IPS-20b (cell line): ENCODE data around the gene CATSPERD.
"Not testable (repeated sequence)": the region's sequence is repeated elsewhere in the genome, so short reads cannot be mapped to it uniquely, and the experiment has no call there.

Experiments used
- H3K27ac ChIP-seq: one replicate; pipeline ENCODE4 v1.5.1; 2013; ENCODE audit warnings: low read length
- H3K27me3 ChIP-seq: 2 replicates; pipeline ENCODE4 v1.6.1; 2013; ENCODE audit warnings: mild to moderate bottlenecking, low read length, inconsistent platforms; ENCODE audit not compliant: insufficient read depth
- H3K36me3 ChIP-seq: 2 replicates; pipeline ENCODE4 v1.6.1; 2013; ENCODE audit warnings: low read depth, mild to moderate bottlenecking, inconsistent platforms, low read length, moderate library complexity; ENCODE audit not compliant: insufficient read depth
- H3K4me1 ChIP-seq: 2 replicates; pipeline ENCODE4 v1.6.1; 2013; ENCODE audit warnings: mild to moderate bottlenecking, control low read depth, inconsistent platforms, low read length, moderate library complexity; ENCODE audit not compliant: insufficient read depth
- H3K4me3 ChIP-seq: 2 replicates; pipeline ENCODE4 v1.5.1; 2013; ENCODE audit warnings: mild to moderate bottlenecking, low read length, inconsistent platforms
- H3K9ac ChIP-seq: 2 replicates; pipeline ENCODE4 v1.6.1; 2013; ENCODE audit warnings: low read depth, mild to moderate bottlenecking, inconsistent platforms, low read length, moderate library complexity
- H3K9me3 ChIP-seq: 2 replicates; pipeline ENCODE4 v1.6.1; 2013; ENCODE audit warnings: mild to moderate bottlenecking, low read depth, low read length, inconsistent platforms; ENCODE audit not compliant: insufficient read depth

CATSPERD gene

DNA sequence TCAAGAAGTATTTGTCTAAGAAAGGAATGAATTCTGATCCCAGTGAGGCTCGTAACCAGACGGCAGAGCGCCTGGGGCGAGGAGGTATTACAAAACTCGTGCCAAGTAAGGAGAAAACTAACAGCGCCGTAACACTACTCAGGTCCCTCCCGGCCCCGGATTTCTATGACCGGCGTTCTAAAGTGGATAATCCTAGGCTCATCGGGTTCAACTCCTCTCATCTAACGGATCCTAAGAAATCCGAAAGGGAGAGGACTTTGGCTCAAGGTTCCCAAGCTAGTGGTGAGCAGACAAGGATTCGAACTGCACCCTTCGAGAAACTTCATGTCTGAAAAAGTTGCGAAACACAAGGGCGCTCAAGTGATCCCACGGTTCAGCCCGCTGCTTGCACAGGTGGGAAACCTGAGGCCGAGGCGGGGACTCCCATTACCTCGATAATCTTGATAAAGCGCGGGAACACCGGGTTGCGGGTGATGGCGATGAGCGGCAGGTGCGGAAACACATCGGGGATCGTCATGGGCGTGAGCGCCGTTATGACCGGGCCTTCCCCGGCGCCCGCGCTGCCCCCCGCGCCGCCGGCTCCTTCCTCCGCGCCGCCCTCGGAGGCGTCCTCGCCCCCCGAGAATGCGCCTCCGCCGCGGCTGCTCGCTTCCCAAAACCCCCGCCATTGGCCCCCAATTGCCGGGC lies 1.0 kb upstream of the CATSPERD start:
- peaks cover 20% of the 10 kb centered on the region for H3K36me3 ChIP-seq
- H3K9ac ChIP-seq = peak overlapping the region; percentile 99
- H3K4me3 ChIP-seq = peak overlapping the region; percentile 99
- H3K27ac ChIP-seq = peak overlapping the region; percentile 75
- no peaks in the 10 kb centered on the region for H3K9me3 ChIP-seq
- H3K4me1 ChIP-seq = no peaks in the 10 kb centered on the region
- no peaks in the 10 kb centered on the region for H3K27me3 ChIP-seq

DNA sequence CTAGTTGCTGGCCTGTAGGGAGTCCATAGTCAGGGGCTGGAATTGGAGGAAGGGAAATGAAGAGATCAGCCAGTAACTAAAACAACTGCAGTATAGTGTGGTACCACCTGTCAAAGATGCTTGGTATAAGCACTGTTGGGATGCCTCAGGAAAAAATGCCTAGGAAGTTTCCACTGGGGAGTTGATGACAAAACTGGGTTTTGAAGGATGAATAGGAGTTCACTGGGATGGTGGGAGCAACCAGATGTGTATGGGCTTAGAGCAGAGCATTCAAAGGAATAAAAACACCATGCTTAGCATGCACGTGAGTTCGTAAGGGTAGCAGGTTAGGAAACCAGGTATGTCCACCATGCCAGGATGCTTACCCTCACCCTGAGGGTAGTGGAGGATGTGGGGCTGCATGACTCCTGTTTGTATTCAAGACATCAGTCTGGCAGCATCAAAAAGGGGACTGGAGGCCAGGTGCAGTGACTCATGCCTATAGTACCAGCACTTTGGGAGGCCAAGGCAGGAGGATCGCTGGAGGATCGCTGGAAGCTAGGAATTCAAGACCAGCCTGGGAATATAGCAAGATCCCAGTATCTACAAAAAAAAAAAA lies 7.1 kb downstream of the CATSPERD start:
- no peaks in the 10 kb centered on the region for H3K9me3 ChIP-seq
- H3K9ac ChIP-seq = no peak overlapping the region
- H3K36me3 ChIP-seq = no peaks in the 10 kb centered on the region
- H3K4me3 ChIP-seq = no peak overlapping the region
- no peak overlapping the region for H3K27ac ChIP-seq
- H3K27me3 ChIP-seq = no peaks in the 10 kb centered on the region
- H3K4me1 ChIP-seq = no peaks in the 10 kb centered on the region

DNA sequence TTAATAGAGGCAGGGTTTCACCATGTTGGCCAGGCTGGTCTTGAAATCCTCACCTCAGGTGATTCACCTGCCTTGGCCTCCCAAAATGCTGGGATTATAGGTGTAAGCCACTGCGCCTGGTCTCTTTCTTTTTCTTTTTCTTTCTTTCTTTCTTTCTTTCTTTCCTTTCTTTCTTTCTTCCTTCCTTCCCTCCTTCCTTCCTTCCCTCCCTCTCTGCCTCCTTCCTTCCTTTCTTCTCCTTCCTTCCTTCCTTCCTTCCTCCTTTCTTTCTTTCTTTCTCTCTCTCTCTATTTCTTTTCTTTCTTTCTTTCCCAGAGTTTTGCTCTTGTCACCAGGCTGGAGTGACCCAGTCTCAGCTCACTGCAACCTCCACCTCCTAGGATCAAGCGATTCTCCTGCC lies 12.7 kb downstream of the CATSPERD start:
- H3K4me1 ChIP-seq, H3K9me3 ChIP-seq, H3K36me3 ChIP-seq, H3K27me3 ChIP-seq, H3K4me3 ChIP-seq, H3K27ac ChIP-seq, H3K9ac ChIP-seq: not testable (repeated sequence)

DNA sequence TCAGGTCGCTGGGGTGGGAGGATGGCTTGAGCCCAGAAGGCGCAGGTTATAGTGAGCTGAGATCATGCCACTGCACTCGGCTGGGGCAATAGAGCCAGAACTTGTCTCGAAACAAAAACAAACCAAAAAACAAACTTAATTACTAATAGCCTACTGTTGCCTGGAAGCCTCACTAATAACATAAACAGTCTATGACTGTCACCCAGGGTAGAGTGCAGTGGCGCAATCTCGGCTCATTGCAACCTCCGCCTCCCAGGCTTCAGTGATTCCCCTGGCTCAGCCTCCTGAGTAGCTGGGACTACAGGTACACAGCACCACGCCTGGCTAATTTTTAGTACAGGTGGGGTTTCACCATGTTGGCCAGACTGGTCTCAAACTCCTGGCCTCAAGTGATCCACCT lies 18.0 kb downstream of the CATSPERD start:
- Histone ChIP-seq H3K4me3 (no peak overlapping the region), H3K27me3 (no peaks in the 10 kb centered on the region), H3K9ac (no peak overlapping the region), H3K36me3 (no peaks in the 10 kb centered on the region), H3K27ac (no peak overlapping the region), H3K9me3 (no peaks in the 10 kb centered on the region), H3K4me1 (no peaks in the 10 kb centered on the region)

DNA sequence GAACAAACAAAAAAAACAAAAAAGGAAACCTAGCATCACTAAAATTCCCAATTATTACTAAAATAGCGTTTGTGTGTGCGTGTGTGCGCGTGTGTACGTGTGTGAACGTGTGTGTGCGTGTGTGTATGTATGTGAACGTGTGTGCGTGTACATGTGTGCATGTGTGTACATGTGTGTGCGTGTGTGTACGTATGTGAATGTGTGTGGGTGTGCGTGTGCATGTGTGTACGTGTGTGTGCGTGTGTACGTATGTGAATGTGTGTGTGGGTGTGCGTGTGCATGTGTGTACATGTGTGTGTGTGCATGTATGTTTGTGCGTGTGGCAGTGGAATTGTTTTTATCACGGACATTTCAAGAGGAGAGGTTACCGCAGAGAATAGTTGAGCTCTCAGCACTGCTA lies 21.6 kb downstream of the CATSPERD start:
- Histone ChIP-seq H3K36me3 (no peaks in the 10 kb centered on the region), H3K9ac (no peak overlapping the region), H3K27me3 (no peaks in the 10 kb centered on the region), H3K4me3 (no peak overlapping the region), H3K27ac (no peak overlapping the region), H3K4me1 (no peaks in the 10 kb centered on the region), H3K9me3 (no peaks in the 10 kb centered on the region)

DNA sequence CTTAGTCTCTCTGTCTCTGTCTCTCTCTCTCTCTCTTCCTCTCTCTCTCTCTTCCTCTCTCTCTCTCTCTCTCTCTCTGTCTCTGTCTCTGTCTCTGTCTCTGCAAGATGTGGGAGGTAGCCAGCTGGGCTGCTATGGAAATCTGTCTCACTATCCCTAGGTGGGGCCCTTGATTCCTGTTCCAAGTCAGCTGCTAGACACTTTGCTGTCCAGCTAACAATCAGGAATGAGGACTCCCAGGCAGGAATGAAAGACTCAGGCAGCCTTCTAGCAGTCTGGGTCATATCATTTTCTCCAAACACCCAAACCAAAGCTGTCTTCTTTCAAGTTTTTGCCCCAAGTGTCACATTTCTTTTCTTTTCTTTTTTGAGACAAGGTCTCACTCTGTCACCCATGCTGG lies 23.2 kb downstream of the CATSPERD start:
- Histone ChIP-seq H3K27ac (no peak overlapping the region), H3K4me3 (no peak overlapping the region), H3K9ac (no peak overlapping the region), H3K27me3 (no peaks in the 10 kb centered on the region), H3K36me3 (no peaks in the 10 kb centered on the region), H3K9me3 (no peaks in the 10 kb centered on the region), H3K4me1 (no peaks in the 10 kb centered on the region)

DNA sequence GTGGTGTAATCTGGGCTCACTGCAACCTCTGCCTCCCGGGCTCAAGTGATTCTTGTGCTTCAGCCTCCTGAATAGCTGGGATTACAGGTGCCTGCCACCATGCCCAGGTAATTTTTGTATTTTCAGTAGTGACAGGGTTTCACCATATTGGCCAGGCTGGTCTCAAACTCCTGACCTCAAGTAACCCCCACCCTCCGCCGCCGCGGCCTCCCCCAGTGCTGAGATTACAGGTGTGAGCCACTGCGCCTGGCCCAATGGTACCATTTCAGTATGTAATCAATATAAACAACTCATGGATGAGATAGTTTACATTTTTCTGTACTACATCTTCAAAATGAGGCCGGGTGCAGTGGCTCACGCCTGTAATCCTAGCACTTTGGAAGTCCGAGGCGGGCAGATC lies 24.6 kb downstream of the CATSPERD start:
- H3K9me3 ChIP-seq, H3K4me1 ChIP-seq, H3K27me3 ChIP-seq, H3K27ac ChIP-seq, H3K36me3 ChIP-seq, H3K9ac ChIP-seq, H3K4me3 ChIP-seq: not testable (repeated sequence)

DNA sequence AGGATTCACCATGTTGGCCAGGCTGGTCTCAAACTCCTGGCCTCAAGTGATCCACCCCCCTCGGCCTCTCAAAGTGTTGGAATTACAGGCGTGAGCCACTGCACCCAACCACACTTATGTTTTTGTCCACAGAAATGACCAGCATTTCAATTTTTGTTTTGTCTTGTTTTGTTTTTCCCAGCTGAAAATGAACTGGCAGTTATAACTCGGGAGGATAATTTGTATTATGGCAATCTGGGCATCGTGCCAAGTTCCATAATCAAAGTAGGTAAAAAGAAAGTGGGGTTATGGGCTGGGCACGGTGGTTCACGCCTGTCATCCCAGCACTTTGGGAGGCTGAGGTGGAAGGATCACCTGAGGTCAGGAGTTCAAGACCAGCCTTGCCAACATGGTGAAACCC lies 28.5 kb downstream of the CATSPERD start:
- H3K36me3 ChIP-seq, H3K9ac ChIP-seq, H3K9me3 ChIP-seq, H3K4me1 ChIP-seq, H3K4me3 ChIP-seq, H3K27me3 ChIP-seq, H3K27ac ChIP-seq: not testable (repeated sequence)

DNA sequence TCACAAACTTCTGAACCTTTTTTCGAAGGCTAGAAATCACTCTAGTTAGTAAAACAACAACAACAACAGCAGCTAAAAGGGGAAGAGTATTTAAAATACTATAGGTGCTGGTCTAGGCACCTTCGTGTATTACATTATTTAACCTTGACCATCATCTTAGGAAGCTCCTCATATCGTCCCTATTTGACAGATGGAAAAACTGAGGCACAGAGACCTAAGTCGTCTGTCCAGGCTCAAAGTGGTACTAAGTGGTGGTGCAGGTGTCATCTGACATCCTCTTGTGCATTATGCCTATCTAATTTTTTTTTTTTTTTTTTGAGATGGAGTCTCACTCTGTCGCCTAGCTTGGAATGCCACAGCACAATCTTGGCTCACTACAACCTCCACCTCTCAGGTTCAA lies 29.1 kb downstream of the CATSPERD start:
- Histone ChIP-seq H3K27me3 (no peaks in the 10 kb centered on the region), H3K9me3 (no peaks in the 10 kb centered on the region), H3K4me1 (no peaks in the 10 kb centered on the region), H3K9ac (no peak overlapping the region), H3K36me3 (no peaks in the 10 kb centered on the region), H3K4me3 (no peak overlapping the region), H3K27ac (no peak overlapping the region)

DNA sequence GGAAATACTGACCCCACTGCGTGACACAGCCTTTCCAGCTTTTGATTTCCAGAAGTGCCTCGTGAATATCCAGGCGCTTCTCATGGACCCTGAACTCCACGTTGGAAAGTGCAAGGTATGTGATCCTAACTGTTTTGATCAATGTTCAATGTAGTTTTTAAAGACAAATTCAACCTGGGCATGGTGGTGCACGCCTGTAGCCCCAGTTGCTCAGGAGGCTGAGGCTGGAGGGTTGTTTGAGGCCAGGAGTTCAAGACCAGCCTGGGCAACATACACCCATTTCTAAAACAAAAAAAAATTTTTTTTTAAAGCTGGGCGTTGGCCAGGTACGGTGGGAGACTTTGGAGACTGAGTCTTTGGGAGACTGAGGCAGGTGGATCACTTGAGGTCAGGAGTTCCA lies 31.3 kb downstream of the CATSPERD start:
- Histone ChIP-seq H3K36me3 (no peaks in the 10 kb centered on the region), H3K27me3 (no peaks in the 10 kb centered on the region), H3K4me1 (no peaks in the 10 kb centered on the region), H3K27ac (no peak overlapping the region), H3K9me3 (no peaks in the 10 kb centered on the region), H3K4me3 (no peak overlapping the region), H3K9ac (no peak overlapping the region)

DNA sequence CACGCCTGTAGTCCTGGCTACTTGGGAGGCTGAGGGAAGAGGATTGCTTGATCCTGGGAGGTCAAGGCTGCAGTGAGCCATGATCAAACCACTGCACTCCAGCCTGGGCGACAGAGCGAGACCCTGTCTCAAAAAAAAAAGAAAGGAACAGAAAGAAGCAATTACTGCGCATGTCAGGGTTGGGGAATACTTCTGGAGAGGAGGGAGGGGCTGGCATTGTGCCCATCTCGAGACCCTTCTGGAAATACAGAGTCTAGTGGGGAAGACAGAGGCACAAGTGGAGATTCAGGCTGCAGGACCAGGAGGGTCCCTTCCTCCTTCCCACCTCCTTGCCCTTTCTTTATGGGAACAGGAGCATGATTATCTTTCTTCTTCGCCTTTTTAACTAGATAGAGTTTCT lies 33.3 kb downstream of the CATSPERD start:
- H3K36me3 ChIP-seq = no peaks in the 10 kb centered on the region
- no peaks in the 10 kb centered on the region for H3K9me3 ChIP-seq
- no peak overlapping the region for H3K9ac ChIP-seq
- no peaks in the 10 kb centered on the region for H3K27me3 ChIP-seq
- no peak overlapping the region for H3K27ac ChIP-seq
- H3K4me3 ChIP-seq = no peak overlapping the region
- H3K4me1 ChIP-seq = no peaks in the 10 kb centered on the region

DNA sequence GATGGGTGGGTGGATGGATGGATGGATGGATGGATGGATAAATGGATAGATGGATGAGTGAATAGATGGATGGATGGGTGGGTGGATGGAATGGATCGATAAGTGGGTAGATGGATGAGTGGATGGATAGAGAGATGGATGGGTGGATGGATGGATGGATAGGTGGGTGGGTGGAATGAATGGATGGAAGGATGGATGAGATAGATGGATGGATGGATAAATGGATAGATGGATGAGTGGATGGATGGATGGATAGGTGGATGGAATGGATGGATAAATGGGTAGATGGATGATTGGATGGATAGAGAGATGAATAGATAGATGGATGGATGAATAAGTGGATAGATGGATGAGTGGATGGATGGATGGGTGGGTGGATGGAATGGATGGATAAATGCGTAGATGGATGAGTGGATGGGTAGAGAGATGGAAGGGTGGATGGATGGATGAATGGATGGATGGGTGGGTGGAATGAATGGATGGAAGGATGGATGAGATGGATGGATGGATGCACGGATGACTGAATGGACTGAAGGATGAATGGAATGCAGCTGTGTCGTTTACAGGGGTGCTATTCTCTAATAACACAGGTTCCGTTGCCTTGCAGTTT lies 42.3 kb downstream of the CATSPERD start:
- Histone ChIP-seq H3K9me3 (no peaks in the 10 kb centered on the region), H3K4me1 (no peaks in the 10 kb centered on the region), H3K36me3 (no peaks in the 10 kb centered on the region), H3K27ac (no peak overlapping the region), H3K9ac (no peak overlapping the region), H3K4me3 (no peak overlapping the region), H3K27me3 (no peaks in the 10 kb centered on the region)
